ENCODE data around the gene OBI1.

Gene OBI1

GRCh38 chr13:78598116-78598781, 60.7 kb downstream of the OBI1 start:
- H3K36me3 ChIP-seq (ENCODE audit: control insufficient read depth in 1 of 2, insufficient read depth in 2 of 2, low read length in 2 of 2): no peaks in the 10 kb centered on the region
- H3K4me1 ChIP-seq (ENCODE audit: control insufficient read depth in 1 of 2, insufficient read depth in 2 of 2, low read length in 2 of 2): peaks cover 13 to 14% of the 10 kb centered on the region in 2 donors
- H3K27me3 ChIP-seq (ENCODE audit: control insufficient read depth in 1 of 2, insufficient read depth in 2 of 2, low read length in 2 of 2): peaks cover 87 to 94% of the 10 kb centered on the region in 2 donors
- H3K9me3 ChIP-seq (ENCODE audit: control insufficient read depth in 1 of 2, low read length in 2 of 2): no peaks in the 10 kb centered on the region
- no peak overlapping the region for H3K27ac ChIP-seq (ENCODE audit: low read depth, low read length)
- H3K4me3 ChIP-seq (ENCODE audit: low read depth in 1 of 2, low read length in 2 of 2): no peak overlapping the region
- no peak overlapping the region for H3K9ac ChIP-seq (ENCODE audit: low read depth in 1 of 2, low read length in 2 of 2)

DNA sequence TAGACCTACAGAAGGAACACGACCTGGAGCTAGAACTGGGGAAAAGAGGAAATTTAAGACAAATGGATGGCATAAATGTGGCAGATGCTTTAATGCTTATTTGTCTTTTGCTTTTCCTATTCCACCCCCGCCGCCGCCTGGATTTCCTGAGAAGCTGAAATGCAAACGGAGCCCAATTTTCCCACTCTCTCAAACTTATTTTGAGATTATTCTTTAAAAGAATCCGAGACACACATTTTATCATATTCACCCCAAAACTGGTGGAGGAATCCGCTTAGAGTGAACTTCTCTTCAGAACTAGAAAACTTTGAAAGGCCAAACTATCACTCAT, 61.4 kb downstream of the OBI1 start:
- Histone ChIP-seq H3K4me1 (ENCODE audit: control insufficient read depth in 1 of 2, insufficient read depth in 2 of 2, low read length in 2 of 2) (peaks cover 9 to 11% of the 10 kb centered on the region in 2 donors), H3K9ac (ENCODE audit: low read depth in 1 of 2, low read length in 2 of 2) (no peak overlapping the region), H3K27ac (ENCODE audit: low read depth, low read length) (no peak overlapping the region), H3K4me3 (ENCODE audit: low read depth in 1 of 2, low read length in 2 of 2) (no peak overlapping the region), H3K27me3 (ENCODE audit: control insufficient read depth in 1 of 2, insufficient read depth in 2 of 2, low read length in 2 of 2) (peaks cover 88 to 94% of the 10 kb centered on the region in 2 donors), H3K36me3 (ENCODE audit: control insufficient read depth in 1 of 2, insufficient read depth in 2 of 2, low read length in 2 of 2) (no peaks in the 10 kb centered on the region), H3K9me3 (ENCODE audit: control insufficient read depth in 1 of 2, low read length in 2 of 2) (no peaks in the 10 kb centered on the region)

DNA sequence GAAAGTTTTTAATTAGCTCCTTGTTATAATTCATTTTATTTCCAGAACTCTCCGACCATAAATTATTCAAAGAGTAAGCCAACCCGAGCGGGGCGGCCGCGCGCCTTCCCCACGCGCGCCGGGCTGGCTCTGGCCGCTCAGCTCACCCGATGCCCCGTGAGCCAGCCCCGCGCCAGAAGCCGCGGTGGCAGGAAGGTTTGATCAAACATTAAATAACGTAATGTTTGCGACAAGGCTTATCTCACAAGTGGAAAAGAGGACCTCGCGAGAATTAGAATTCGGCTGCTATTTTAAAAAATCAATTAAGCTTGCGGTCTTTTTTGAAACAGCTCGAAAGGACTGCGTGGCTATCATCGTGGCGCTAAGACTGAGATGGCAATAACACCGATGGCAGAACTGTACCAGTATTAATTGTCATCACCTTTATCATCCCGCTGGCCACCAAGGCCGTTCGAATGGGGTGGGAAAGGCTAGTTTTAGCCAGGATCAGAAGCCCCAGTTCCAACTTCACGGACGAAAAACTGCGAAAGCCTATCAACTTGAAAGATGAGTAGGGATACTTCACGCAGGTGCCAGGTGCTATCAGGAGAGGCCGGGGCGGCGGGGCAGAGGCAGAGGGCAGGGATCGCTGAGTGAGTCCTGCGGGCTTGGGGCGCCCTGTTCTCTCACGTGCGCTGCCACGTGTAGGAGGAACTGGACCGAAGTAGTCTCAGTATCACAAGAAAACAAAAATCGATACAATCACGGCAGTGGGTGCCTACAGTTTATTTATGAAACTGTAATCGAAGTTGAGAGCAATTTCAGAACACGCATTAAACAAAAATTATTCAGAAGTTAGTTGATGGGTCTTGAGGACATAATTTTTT, 62.0 kb downstream of the OBI1 start:
- H3K36me3 ChIP-seq (ENCODE audit: control insufficient read depth in 1 of 2, insufficient read depth in 2 of 2, low read length in 2 of 2): no peaks in the 10 kb centered on the region
- H3K27me3 ChIP-seq (ENCODE audit: control insufficient read depth in 1 of 2, insufficient read depth in 2 of 2, low read length in 2 of 2): peaks cover 87 to 95% of the 10 kb centered on the region in 2 donors
- H3K27ac ChIP-seq (ENCODE audit: low read depth, low read length): no peak overlapping the region
- no peak overlapping the region for H3K9ac ChIP-seq (ENCODE audit: low read depth in 1 of 2, low read length in 2 of 2)
- H3K4me1 ChIP-seq (ENCODE audit: control insufficient read depth in 1 of 2, insufficient read depth in 2 of 2, low read length in 2 of 2): peaks cover 6 to 7% of the 10 kb centered on the region in 2 donors
- no peaks in the 10 kb centered on the region for H3K9me3 ChIP-seq (ENCODE audit: control insufficient read depth in 1 of 2, low read length in 2 of 2)
- H3K4me3 ChIP-seq (ENCODE audit: low read depth in 1 of 2, low read length in 2 of 2): peak overlapping the region in 1 of 2 donors; percentile 16

DNA sequence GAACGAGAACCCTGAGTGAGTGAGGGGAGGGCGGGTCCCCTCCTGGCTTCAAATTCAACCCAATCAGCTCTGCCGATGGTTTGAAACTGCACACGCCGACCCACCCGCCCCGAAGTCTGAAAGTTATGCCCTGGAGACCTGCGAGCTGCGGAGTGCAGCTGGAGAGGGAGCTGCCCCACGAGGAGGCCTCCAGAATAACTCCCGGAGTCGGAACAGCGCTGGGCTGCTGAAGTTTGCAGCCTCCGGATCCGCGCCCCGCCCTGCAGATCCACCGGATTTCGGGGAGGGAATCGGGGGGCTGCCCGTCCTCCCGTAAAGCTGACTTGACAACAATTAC, 62.6 kb downstream of the OBI1 start:
- peaks cover 83 to 91% of the 10 kb centered on the region in 2 donors for H3K27me3 ChIP-seq (ENCODE audit: control insufficient read depth in 1 of 2, insufficient read depth in 2 of 2, low read length in 2 of 2)
- no peaks in the 10 kb centered on the region for H3K36me3 ChIP-seq (ENCODE audit: control insufficient read depth in 1 of 2, insufficient read depth in 2 of 2, low read length in 2 of 2)
- H3K9ac ChIP-seq (ENCODE audit: low read depth in 1 of 2, low read length in 2 of 2): no peak overlapping the region
- H3K9me3 ChIP-seq (ENCODE audit: control insufficient read depth in 1 of 2, low read length in 2 of 2): no peaks in the 10 kb centered on the region
- peaks cover 4% of the 10 kb centered on the region in 2 donors for H3K4me1 ChIP-seq (ENCODE audit: control insufficient read depth in 1 of 2, insufficient read depth in 2 of 2, low read length in 2 of 2)
- no peak overlapping the region for H3K4me3 ChIP-seq (ENCODE audit: low read depth in 1 of 2, low read length in 2 of 2)
- no peak overlapping the region for H3K27ac ChIP-seq (ENCODE audit: low read depth, low read length)

DNA sequence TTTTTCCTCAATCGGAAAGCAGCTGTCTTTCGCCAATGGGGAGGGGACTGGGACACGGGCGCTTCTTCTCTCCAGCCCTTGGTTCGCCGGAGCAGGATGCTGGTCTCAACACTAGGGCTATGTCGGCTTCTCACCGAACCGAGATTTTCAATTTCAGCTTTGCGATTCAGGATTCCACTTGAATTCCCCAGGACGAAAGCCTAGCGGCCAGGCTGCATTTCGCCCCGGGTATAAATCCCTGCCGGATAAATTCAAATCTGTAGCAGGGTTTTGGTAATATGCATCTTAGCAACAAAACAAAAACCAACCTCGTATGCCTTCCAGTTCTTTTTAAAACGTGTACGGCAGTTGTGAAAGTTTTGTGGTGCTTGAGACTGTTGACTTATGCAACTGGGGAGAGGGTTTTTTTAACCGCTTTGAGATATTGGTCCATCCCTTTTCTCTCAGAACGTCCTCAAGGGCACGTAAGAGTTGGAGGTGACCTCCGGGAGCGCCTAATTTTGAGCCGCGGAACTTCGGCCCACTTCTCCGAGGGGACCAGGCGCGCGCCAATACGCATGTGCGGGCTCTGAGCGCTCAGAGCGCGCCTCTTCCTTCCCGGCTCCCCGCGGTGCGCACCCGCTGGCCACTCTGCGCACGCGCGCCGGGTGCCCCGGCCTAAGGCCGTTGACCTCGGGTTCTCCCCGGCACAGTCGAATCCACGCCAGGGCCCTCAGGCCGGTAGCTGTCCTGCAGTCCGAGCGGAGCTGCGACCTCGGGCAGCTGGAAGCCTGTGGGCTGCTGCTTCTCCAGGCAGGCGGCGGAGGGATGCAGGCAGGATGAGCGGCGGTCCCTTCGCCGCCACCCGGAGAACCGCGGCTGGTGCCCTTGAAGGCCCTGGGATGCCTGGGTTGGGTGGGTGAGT, 63.2 kb downstream of the OBI1 start:
- Histone ChIP-seq H3K27me3 (ENCODE audit: control insufficient read depth in 1 of 2, insufficient read depth in 2 of 2, low read length in 2 of 2) (peaks cover 79 to 85% of the 10 kb centered on the region in 2 donors), H3K4me1 (ENCODE audit: control insufficient read depth in 1 of 2, insufficient read depth in 2 of 2, low read length in 2 of 2) (no peaks in the 10 kb centered on the region), H3K9me3 (ENCODE audit: control insufficient read depth in 1 of 2, low read length in 2 of 2) (no peaks in the 10 kb centered on the region), H3K36me3 (ENCODE audit: control insufficient read depth in 1 of 2, insufficient read depth in 2 of 2, low read length in 2 of 2) (no peaks in the 10 kb centered on the region), H3K9ac (ENCODE audit: low read depth in 1 of 2, low read length in 2 of 2) (no peak overlapping the region), H3K4me3 (ENCODE audit: low read depth in 1 of 2, low read length in 2 of 2) (peak overlapping the region in 1 of 2 donors; percentile 17), H3K27ac (ENCODE audit: low read depth, low read length) (no peak overlapping the region)

DNA sequence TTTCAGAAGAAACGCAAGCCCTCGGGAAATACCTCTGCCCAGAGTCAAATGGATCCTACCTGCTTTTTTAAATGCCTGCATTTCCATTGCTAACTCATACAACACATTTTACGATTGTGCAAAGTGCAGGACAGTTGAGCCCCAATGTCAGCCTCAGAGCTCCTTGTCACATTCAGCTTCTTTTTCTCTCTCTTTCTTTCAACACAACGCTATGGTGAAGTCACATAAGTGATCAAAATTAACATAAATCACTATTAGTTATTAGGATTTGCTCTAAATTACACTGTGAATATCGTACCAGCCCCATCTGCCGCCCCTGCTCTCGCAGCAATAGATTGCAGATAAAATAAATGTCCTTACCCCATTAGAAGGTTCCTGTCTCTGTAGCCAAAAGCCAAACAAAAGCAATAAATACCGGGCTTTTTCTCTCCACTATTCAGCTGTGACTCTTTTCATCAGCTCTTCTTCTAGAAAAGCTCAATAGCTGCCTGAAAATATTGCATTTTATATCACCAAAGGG, 64.4 kb downstream of the OBI1 start:
- no peaks in the 10 kb centered on the region for H3K4me1 ChIP-seq (ENCODE audit: control insufficient read depth in 1 of 2, insufficient read depth in 2 of 2, low read length in 2 of 2)
- no peak overlapping the region for H3K4me3 ChIP-seq (ENCODE audit: low read depth in 1 of 2, low read length in 2 of 2)
- no peaks in the 10 kb centered on the region for H3K36me3 ChIP-seq (ENCODE audit: control insufficient read depth in 1 of 2, insufficient read depth in 2 of 2, low read length in 2 of 2)
- H3K27ac ChIP-seq (ENCODE audit: low read depth, low read length): no peak overlapping the region
- no peak overlapping the region for H3K9ac ChIP-seq (ENCODE audit: low read depth in 1 of 2, low read length in 2 of 2)
- H3K9me3 ChIP-seq (ENCODE audit: control insufficient read depth in 1 of 2, low read length in 2 of 2): no peaks in the 10 kb centered on the region
- peaks cover 74 to 81% of the 10 kb centered on the region in 2 donors for H3K27me3 ChIP-seq (ENCODE audit: control insufficient read depth in 1 of 2, insufficient read depth in 2 of 2, low read length in 2 of 2)

DNA sequence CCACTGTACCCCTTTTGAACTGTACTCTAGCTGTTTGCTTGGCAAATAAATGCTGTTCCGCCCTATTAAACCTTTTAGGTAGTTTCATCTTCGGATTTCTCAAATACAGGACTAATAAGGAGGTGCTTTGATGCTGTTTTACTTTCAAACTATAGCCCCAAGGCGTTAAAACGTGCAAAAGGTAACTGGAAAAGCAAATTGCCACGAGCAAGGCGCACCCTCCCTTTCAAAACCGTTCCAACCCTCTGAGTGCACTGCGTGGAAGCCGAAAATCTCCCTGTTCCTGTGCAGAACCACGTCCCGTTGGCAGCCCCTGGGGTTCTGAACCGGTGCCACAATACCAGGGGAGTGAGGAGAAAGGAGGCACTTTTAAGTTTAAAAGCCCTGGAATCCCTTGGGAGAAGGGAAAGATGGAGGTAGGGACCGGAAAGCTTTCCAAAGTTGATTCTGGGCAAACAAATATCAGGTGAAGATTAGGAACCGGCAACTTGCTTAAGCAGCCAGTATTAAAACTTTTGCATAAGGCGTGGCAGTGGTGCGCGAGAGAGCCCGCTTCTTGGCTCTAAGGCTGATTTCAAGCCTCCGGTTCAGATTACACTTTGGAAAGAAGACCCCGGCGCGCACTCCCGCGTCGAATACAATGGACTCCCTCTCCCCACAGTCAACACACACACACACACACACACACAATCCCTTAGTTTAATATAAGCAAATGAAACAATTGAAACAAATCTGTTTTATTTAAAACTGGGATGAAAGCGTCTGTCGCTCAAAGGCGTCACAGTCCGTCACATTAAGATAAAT, 65.1 kb downstream of the OBI1 start:
- no peaks in the 10 kb centered on the region for H3K36me3 ChIP-seq (ENCODE audit: control insufficient read depth in 1 of 2, insufficient read depth in 2 of 2, low read length in 2 of 2)
- no peak overlapping the region for H3K9ac ChIP-seq (ENCODE audit: low read depth in 1 of 2, low read length in 2 of 2)
- H3K27me3 ChIP-seq (ENCODE audit: control insufficient read depth in 1 of 2, insufficient read depth in 2 of 2, low read length in 2 of 2): peaks cover 67 to 81% of the 10 kb centered on the region in 2 donors
- no peaks in the 10 kb centered on the region for H3K4me1 ChIP-seq (ENCODE audit: control insufficient read depth in 1 of 2, insufficient read depth in 2 of 2, low read length in 2 of 2)
- no peak overlapping the region for H3K4me3 ChIP-seq (ENCODE audit: low read depth in 1 of 2, low read length in 2 of 2)
- H3K9me3 ChIP-seq (ENCODE audit: control insufficient read depth in 1 of 2, low read length in 2 of 2): no peaks in the 10 kb centered on the region
- no peak overlapping the region for H3K27ac ChIP-seq (ENCODE audit: low read depth, low read length)

- peaks cover 61 to 81% of the 10 kb centered on the region in 2 donors for H3K27me3 ChIP-seq (ENCODE audit: control insufficient read depth in 1 of 2, insufficient read depth in 2 of 2, low read length in 2 of 2)
- no peak overlapping the region for H3K9ac ChIP-seq (ENCODE audit: low read depth in 1 of 2, low read length in 2 of 2)
- no peaks in the 10 kb centered on the region for H3K4me1 ChIP-seq (ENCODE audit: control insufficient read depth in 1 of 2, insufficient read depth in 2 of 2, low read length in 2 of 2)
- H3K9me3 ChIP-seq (ENCODE audit: control insufficient read depth in 1 of 2, low read length in 2 of 2): no peaks in the 10 kb centered on the region
- H3K27ac ChIP-seq (ENCODE audit: low read depth, low read length): no peak overlapping the region
- no peak overlapping the region for H3K4me3 ChIP-seq (ENCODE audit: low read depth in 1 of 2, low read length in 2 of 2)
- no peaks in the 10 kb centered on the region for H3K36me3 ChIP-seq (ENCODE audit: control insufficient read depth in 1 of 2, insufficient read depth in 2 of 2, low read length in 2 of 2)
Observed at GRCh38 chr13:78593129-78593528, 65.8 kb downstream of the OBI1 start.

DNA sequence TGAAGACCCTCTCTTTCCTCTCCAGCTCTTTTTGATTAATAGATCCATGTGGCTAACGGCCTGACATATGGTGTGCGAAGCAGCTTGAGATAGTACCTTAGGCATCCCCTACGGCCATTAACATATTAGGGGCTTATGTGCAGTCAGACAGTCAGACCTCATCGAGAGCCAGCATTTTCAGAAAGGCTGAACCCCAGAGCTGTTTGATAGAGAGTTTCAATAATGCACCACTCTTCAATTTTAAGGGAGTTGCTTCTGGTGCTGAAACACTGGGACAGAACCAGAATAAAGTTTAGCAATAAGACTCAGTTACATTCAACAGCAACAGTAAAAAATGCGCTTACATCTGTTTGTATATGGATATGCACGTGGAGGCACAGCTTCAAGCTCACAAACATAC, 66.4 kb downstream of the OBI1 start:
- H3K9ac ChIP-seq (ENCODE audit: low read depth in 1 of 2, low read length in 2 of 2): no peak overlapping the region

More for the DNA sequence above, 66.4 kb downstream of the OBI1 start:
- no peaks in the 10 kb centered on the region for H3K36me3 ChIP-seq (ENCODE audit: control insufficient read depth in 1 of 2, insufficient read depth in 2 of 2, low read length in 2 of 2)
- no peaks in the 10 kb centered on the region for H3K9me3 ChIP-seq (ENCODE audit: control insufficient read depth in 1 of 2, low read length in 2 of 2)
- peaks cover 58 to 78% of the 10 kb centered on the region in 2 donors for H3K27me3 ChIP-seq (ENCODE audit: control insufficient read depth in 1 of 2, insufficient read depth in 2 of 2, low read length in 2 of 2)
- no peak overlapping the region for H3K4me3 ChIP-seq (ENCODE audit: low read depth in 1 of 2, low read length in 2 of 2)
- no peak overlapping the region for H3K27ac ChIP-seq (ENCODE audit: low read depth, low read length)
- no peaks in the 10 kb centered on the region for H3K4me1 ChIP-seq (ENCODE audit: control insufficient read depth in 1 of 2, insufficient read depth in 2 of 2, low read length in 2 of 2)

Data from duodenal mucosa (tissue), 2 donors.